GM23338 (cell line): ENCODE results near the gene ZNF577.

Experiments
- CREB1 ChIP-seq: fragments of 250-450 bp; sonication (Bioruptor Pico); IDR thresholded peaks from 2 replicates; pipeline ENCODE4 v1.5.0; 2020; ENCODE audit warnings: low read depth, mild to moderate bottlenecking, moderate library complexity
- CTCF ChIP-seq, 2 experiments: fragments of 200-600 bp in 1 of 2; sonication (generic) in 1 of 2; conservative IDR thresholded peaks; 2 replicates each; pipeline versions ENCODE4 v1.5.1 to v1.6.1; 2016 to 2017; ENCODE audit warnings: antibody characterized with exemption in 2 of 2, low read depth in 2 of 2, mild to moderate bottlenecking in 2 of 2, moderate library complexity in 1 of 2
- ETS1 ChIP-seq: IDR thresholded peaks from 2 replicates; pipeline ENCODE4 v1.6.1; 2016; ENCODE audit warnings: antibody characterized with exemption
- EZH2 ChIP-seq: fragments of 200-600 bp; sonication (generic); IDR thresholded peaks from one replicate; pipeline ENCODE4 v1.8.0; 2017; ENCODE audit warnings: antibody characterized with exemption, mild to moderate bottlenecking, low read depth; ENCODE audit not compliant: unreplicated experiment
- EZH2phosphoT487 ChIP-seq: fragments of 200-600 bp; sonication (generic); IDR thresholded peaks from one replicate; pipeline ENCODE4 v1.8.1; 2018; ENCODE audit warnings: antibody characterized with exemption; ENCODE audit not compliant: unreplicated experiment
- JUNB ChIP-seq: IDR thresholded peaks from one replicate; pipeline ENCODE4 v1.6.1; 2016; ENCODE audit warnings: antibody characterized with exemption; ENCODE audit not compliant: unreplicated experiment
- NANOG ChIP-seq: IDR thresholded peaks from 2 replicates; pipeline ENCODE4 v1.6.1; 2016; ENCODE audit warnings: antibody characterized with exemption, borderline replicate concordance
- POLR2AphosphoS5 ChIP-seq: IDR thresholded peaks from 2 replicates; pipeline ENCODE4 v1.6.1; 2016; ENCODE audit warnings: antibody characterized with exemption, low read depth
- REST ChIP-seq: IDR thresholded peaks from one replicate; pipeline ENCODE4 v1.6.1; 2018; ENCODE audit warnings: antibody characterized with exemption; ENCODE audit not compliant: unreplicated experiment
- STAT1 ChIP-seq: IDR thresholded peaks from one replicate; pipeline ENCODE4 v1.6.1; 2016; ENCODE audit warnings: antibody characterized with exemption; ENCODE audit not compliant: unreplicated experiment
- ZNF114 ChIP-seq: fragments of 250-450 bp; sonication (Bioruptor Pico); IDR thresholded peaks from 2 replicates; pipeline ENCODE4 v1.5.0; 2020; ENCODE audit warnings: mild to moderate bottlenecking, moderate library complexity
- ZNF331 ChIP-seq: fragments of 250-450 bp; sonication (Bioruptor Pico); IDR thresholded peaks from 2 replicates; pipeline ENCODE4 v1.5.0; 2020; ENCODE audit warnings: low read depth, mild to moderate bottlenecking, moderate library complexity
- ZNF462 ChIP-seq: fragments of 250-450 bp; sonication (Bioruptor Pico); IDR thresholded peaks from 2 replicates; pipeline ENCODE4 v1.5.0; 2020; ENCODE audit warnings: mild to moderate bottlenecking, moderate library complexity

- no peak for TF ChIP-seq CTCF (conservative IDR thresholded peaks at IDR 0.05; ENCODE audit: low read depth in 2 of 2)
- no peak for TF ChIP-seq JUNB
- TF ChIP-seq EZH2 = no peak
- no peak for TF ChIP-seq CREB1
- no peak for TF ChIP-seq EZH2phosphoT487
- TF ChIP-seq POLR2AphosphoS5 = no peak
- TF ChIP-seq REST = no peak
- no peak for TF ChIP-seq STAT1
- no peak for TF ChIP-seq ETS1
- no peak for TF ChIP-seq ZNF114
- TF ChIP-seq ZNF462 = no peak
- no peak for TF ChIP-seq NANOG
- TF ChIP-seq ZNF331 = no peak
Observed at GRCh38 chr19:51905206-51905605, 17.5 kb upstream of the ZNF577 start.
